ENCODE measurements around the gene CAMKMT. TPM values are rescaled to one million over a fixed set of nuclear protein-coding genes. Genes with fewer than 3 reads are reported as not detected.

Gene CAMKMT
- total and polyA plus RNA-seq, 2 donors (not counting 1 experiment from before 2014, with no cell fraction given): 6.2 to 23.3 TPM

DNA sequence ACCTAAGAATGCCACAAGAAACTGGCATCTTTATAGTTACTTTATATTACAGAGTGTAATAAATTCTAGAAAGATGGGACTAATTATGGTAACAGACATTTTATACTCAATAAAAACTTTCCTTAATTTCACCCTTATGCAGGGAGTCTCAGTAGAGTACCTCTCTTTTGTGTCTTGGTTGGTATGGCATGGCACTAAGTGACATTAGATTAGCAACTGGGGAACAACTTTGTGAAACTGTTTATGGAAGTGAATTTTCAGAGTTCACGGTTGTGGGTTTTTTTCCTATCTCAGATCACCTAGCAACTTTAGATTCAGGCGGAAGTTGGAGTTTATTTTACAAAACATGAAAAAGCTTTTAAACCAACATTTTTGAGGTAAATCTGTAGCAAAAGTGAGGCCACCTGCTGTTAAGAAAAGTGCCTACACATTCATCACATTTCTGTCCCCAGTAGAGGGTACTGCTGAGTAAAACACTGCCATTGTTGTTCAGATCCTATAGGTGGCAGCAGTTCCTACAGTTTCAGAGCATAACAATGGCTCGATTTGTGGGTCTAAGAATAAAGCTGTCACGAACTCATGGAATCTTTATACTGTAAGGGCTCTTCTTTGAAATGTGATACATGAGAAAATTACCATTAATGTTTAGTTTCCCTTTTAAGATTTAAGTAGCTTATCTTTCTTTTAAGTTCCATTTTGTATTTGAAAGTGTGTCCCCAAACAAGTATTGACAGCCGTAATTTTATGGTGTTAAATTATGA lies 117.6 kb downstream of the CAMKMT start:
- Histone ChIP-seq H4K20me1 (ENCODE audit: control insufficient read depth, insufficient read depth, low read length, poor library complexity, severe bottlenecking) (no peaks in the 10 kb centered on the region), H3K4me1 (ENCODE audit: control insufficient read depth in 2 of 2, insufficient read depth in 2 of 2, low read length in 2 of 2) (no peaks in the 10 kb centered on the region), H3K79me2 (ENCODE audit: control insufficient read depth, insufficient read depth, low read length) (no peaks in the 10 kb centered on the region), H3K27me3 (replicated peaks in 1 of 4; ENCODE audit: control extremely low read depth in 1 of 4, control insufficient read depth in 3 of 4, insufficient read depth in 4 of 4, low read length in 3 of 4) (no peaks in the 10 kb centered on the region), H3K4me3 (ENCODE audit: control extremely low read depth in 1 of 5, extremely low read depth in 1 of 5, insufficient read depth in 1 of 5, low read depth in 2 of 5, low read length in 4 of 5) (no peak overlapping the region), H2AFZ (ENCODE audit: insufficient read depth, low read depth, low read length, poor library complexity, severe bottlenecking) (no peak overlapping the region), H3K4me2 (replicated peaks; ENCODE audit: low read depth, low read length, poor library complexity, severe bottlenecking) (no peak overlapping the region), H3K27ac (ENCODE audit: low read length in 2 of 2) (no peak overlapping the region), H3K36me3 (replicated peaks in 1 of 2; ENCODE audit: control extremely low read depth in 1 of 2, control insufficient read depth in 1 of 2, extremely low read depth in 1 of 2, insufficient read depth in 2 of 2, low read length in 1 of 2) (no peaks in the 10 kb centered on the region), H3K9me3 (ENCODE audit: control extremely low read depth in 1 of 3, control insufficient read depth in 2 of 3, insufficient read depth in 1 of 3, low read length in 2 of 3) (peaks cover 0 to under 1% (median 0%) of the 10 kb centered on the region in 3 donors), H3K9ac (ENCODE audit: low read length) (no peak overlapping the region)
- no CpG with 5 or more reads among the region's 5 CpGs for WGBS (ENCODE audit: insufficient coverage)
- peak; percentile 81 for DNase-seq
- peak; percentile 100 for ATAC-seq (ENCODE audit: low read depth)
- Mint-ChIP-seq H3K9me3 (ENCODE audit: insufficient read depth) (no peaks in the 10 kb centered on the region), H3K27me3 (no peaks in the 10 kb centered on the region), H3K4me1 (peaks cover 4% of the 10 kb centered on the region), H3K27ac (no peak overlapping the region), H3K4me3 (no peak overlapping the region)
- POLR2A ChIA-PET: no interaction called here
- CTCF ChIA-PET: interaction anchor here (0.5 to 6.1 kb wide), 70 partner anchors 9 to 1014 kb away, joined by 3 to 203 read pairs (median 4); no protein-coding TSS in a partner anchor
- no peak for TF ChIP-seq EZH2 (IDR thresholded peaks at IDR 0.05; ENCODE audit: borderline replicate concordance, insufficient read depth, low read depth, low read length, poor library complexity, severe bottlenecking)
- peak; percentile 100 for TF ChIP-seq CTCF (IDR thresholded peaks at IDR 0.05)
- intact Hi-C loops (cut with micrococcal nuclease): loop anchor here (1.0 to 5.0 kb wide), 5 partner anchors 238 to 1015 kb away; no protein-coding TSS in a partner anchor

DNA sequence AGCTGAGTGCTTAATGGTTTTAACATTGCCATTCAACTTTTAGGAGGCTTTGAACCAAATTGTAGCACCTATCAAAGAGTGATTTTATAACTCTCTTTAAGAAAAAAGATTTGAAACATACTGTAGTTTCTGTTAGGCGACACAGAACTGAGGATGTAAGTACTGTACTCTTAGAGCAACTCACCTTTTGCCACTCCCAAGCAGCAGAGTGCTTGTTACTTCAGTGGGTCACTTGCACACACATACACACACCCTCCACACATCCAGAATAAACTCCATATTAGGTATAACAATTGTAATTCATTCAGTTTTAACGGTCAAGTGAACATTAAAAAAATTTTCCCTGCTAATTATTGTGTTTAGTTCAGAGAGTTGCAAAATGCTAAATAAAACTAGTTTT lies 118.3 kb downstream of the CAMKMT start:
- Histone ChIP-seq H3K4me1 (ENCODE audit: control insufficient read depth in 2 of 2, insufficient read depth in 2 of 2, low read length in 2 of 2) (no peaks in the 10 kb centered on the region), H2AFZ (ENCODE audit: insufficient read depth, low read depth, low read length, poor library complexity, severe bottlenecking) (no peak overlapping the region), H4K20me1 (ENCODE audit: control insufficient read depth, insufficient read depth, low read length, poor library complexity, severe bottlenecking) (no peaks in the 10 kb centered on the region), H3K27ac (ENCODE audit: low read length in 2 of 2) (no peak overlapping the region), H3K9me3 (ENCODE audit: control extremely low read depth in 1 of 3, control insufficient read depth in 2 of 3, insufficient read depth in 1 of 3, low read length in 2 of 3) (peaks cover 0 to 2% (median 0%) of the 10 kb centered on the region in 3 donors), H3K79me2 (ENCODE audit: control insufficient read depth, insufficient read depth, low read length) (no peaks in the 10 kb centered on the region), H3K9ac (ENCODE audit: low read length) (no peak overlapping the region), H3K4me3 (ENCODE audit: control extremely low read depth in 1 of 5, extremely low read depth in 1 of 5, insufficient read depth in 1 of 5, low read depth in 2 of 5, low read length in 4 of 5) (no peak overlapping the region), H3K4me2 (replicated peaks; ENCODE audit: low read depth, low read length, poor library complexity, severe bottlenecking) (no peak overlapping the region), H3K27me3 (replicated peaks in 1 of 4; ENCODE audit: control extremely low read depth in 1 of 4, control insufficient read depth in 3 of 4, insufficient read depth in 4 of 4, low read length in 3 of 4) (no peaks in the 10 kb centered on the region), H3K36me3 (replicated peaks in 1 of 2; ENCODE audit: control extremely low read depth in 1 of 2, control insufficient read depth in 1 of 2, extremely low read depth in 1 of 2, insufficient read depth in 2 of 2, low read length in 1 of 2) (no peaks in the 10 kb centered on the region)
- intact Hi-C loops (cut with micrococcal nuclease): no loop called here
- Mint-ChIP-seq H3K27me3 (no peaks in the 10 kb centered on the region), H3K9me3 (ENCODE audit: insufficient read depth) (no peaks in the 10 kb centered on the region), H3K27ac (no peak overlapping the region), H3K4me3 (no peak overlapping the region), H3K4me1 (peaks cover 4% of the 10 kb centered on the region)
- ATAC-seq (ENCODE audit: low read depth): no peak
- POLR2A ChIA-PET: no interaction called here
- no CpG with 5 or more reads among the region's 2 CpGs for WGBS (ENCODE audit: insufficient coverage)
- CTCF ChIA-PET: interaction anchor here (0.5 to 6.1 kb wide), 69 partner anchors 8 to 1014 kb away, joined by 3 to 203 read pairs (median 4); no protein-coding TSS in a partner anchor
- TF ChIP-seq EZH2 (IDR thresholded peaks at IDR 0.05; ENCODE audit: borderline replicate concordance, insufficient read depth, low read depth, low read length, poor library complexity, severe bottlenecking): no peak
- DNase-seq: no peak

All from B cell (primary cell).